ENCODE data around the gene RASAL1. TPM values are rescaled to one million over a fixed set of nuclear protein-coding genes. Genes with fewer than 3 reads are reported as not detected.

The RASAL1 gene
- total and polyA plus RNA-seq, 7 donors = 0.89 TPM; not detected in 6

GRCh38 chr12:113130457-113131135 lies 5.0 kb downstream of the RASAL1 start:
- WGBS, 3 donors = 34 to 42% (median 40%) methylated on average over 17 to 18 of the region's 18 CpGs
- intact Hi-C loops (cut with DNase I) = no loop called here
- ATAC-seq (no peak), DNase-seq (no peak)
- Histone ChIP-seq H3K4me3 (no peak overlapping the region), H3K4me1 (no peaks in the 10 kb centered on the region), H3K27ac (no peak overlapping the region), H3K9me3 (no peaks in the 10 kb centered on the region), H3K27me3 (ENCODE audit: insufficient read depth in 3 of 3, low read length in 2 of 3) (peaks cover 0 to 43% (median 8%) of the 10 kb centered on the region in 3 donors), H3K36me3 (ENCODE audit: insufficient read depth in 1 of 2, low read depth in 1 of 2) (no peaks in the 10 kb centered on the region)
- TF ChIP-seq CTCF (IDR thresholded peaks at IDR 0.05) = no peak

DNA sequence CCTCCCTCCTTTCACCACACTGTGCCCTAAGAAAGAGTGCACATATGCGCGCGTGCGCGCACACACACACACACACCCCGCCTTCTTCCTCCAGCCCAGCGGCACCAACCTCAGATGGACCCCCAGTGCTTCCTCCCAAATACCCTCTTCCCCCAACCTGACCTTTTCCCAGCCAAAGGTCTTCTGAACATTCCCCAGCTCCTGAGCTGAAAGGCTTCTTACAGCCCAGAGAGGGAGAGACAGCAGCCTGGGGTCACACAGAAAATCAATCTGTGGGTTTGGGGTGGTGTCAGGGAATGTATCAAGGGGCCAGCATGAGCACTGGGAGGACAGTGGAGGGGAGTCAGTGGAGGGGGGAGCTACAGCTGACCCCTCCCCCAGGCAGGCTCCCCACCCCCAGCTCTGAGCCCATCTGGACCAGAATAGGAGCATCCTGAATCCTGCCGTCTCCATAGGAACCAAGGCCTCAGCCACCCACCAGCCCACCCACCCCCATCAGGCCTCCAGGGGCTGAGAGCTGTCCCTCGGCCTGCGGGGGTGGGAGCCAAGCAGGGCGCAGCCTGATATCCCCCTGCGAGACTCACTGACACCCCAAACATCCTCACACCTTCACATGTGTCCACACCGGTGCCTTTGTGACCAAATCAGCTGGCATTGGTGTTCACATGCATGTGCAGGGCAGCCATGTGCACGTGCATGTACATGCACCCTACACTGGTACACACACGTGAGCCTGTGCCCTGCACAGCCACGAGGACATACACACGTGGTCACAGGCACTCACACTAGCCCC lies 5.7 kb downstream of the RASAL1 start:
- ATAC-seq (no peak), DNase-seq (no peak)
- Histone ChIP-seq H3K4me1 (no peaks in the 10 kb centered on the region), H3K4me3 (no peak overlapping the region), H3K27ac (no peak overlapping the region), H3K27me3 (ENCODE audit: insufficient read depth in 3 of 3, low read length in 2 of 3) (peaks cover 0 to 37% (median 8%) of the 10 kb centered on the region in 3 donors), H3K36me3 (ENCODE audit: insufficient read depth in 1 of 2, low read depth in 1 of 2) (no peaks in the 10 kb centered on the region), H3K9me3 (no peaks in the 10 kb centered on the region)
- WGBS, 3 donors = 64 to 78% (median 68%) methylated on average over 16 to 17 of the region's 17 CpGs
- no peak for TF ChIP-seq CTCF (IDR thresholded peaks at IDR 0.05)
- intact Hi-C loops (cut with DNase I) = no loop called here

DNA sequence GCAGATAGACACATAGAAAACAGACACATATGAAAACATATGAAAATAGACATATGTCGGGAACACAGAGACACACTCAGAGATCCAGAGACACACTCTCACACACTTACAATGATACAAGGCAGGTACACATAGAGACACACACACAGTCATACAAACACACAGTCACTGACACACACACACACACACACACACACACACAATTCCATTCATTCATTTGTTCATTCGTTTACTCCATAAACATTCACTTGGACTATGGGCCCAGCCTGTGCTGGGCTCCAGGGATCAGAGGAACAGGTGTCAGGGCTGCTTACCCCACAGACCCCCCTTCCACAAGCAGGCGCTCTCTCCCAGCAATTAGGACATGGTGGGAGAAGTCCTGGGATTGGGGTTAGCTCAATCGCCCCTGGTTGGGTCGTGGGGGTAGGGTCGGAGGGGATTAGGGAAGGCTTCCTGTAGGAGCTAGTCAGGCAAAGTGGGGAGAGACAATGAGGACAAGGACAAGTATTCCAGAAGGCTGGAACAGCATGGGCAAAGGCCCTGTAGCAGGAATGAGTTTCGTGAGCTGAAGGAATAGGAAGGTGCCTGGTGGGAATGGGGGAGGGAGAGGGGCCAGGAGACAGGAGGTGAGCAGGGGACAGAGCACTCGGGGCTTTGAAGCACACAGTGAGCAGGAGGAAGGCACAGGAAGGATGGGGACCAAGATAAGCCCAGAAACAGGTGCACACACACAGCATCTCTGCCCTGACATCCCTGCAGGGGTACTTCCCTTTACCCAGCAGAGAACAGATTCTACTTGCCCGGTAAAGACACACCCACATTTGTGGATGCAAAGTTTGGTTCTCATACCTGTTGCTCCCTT lies 6.5 kb downstream of the RASAL1 start:
- DNase-seq (no peak), ATAC-seq (no peak)
- WGBS, 3 donors = 45 to 53% (median 48%) methylated on average over 9 of the region's 9 CpGs
- no peak overlapping the region for H3K27ac ChIP-seq
- no peak for TF ChIP-seq CTCF (IDR thresholded peaks at IDR 0.05)
- intact Hi-C loops (cut with DNase I) = no loop called here
- no peaks in the 10 kb centered on the region for H3K4me1 ChIP-seq
- no peak overlapping the region for H3K4me3 ChIP-seq
- no peaks in the 10 kb centered on the region for H3K9me3 ChIP-seq
- peaks cover 0 to 31% (median 8%) of the 10 kb centered on the region in 3 donors for H3K27me3 ChIP-seq (ENCODE audit: insufficient read depth in 3 of 3, low read length in 2 of 3)
- no peaks in the 10 kb centered on the region for H3K36me3 ChIP-seq (ENCODE audit: insufficient read depth in 1 of 2, low read depth in 1 of 2)

DNA sequence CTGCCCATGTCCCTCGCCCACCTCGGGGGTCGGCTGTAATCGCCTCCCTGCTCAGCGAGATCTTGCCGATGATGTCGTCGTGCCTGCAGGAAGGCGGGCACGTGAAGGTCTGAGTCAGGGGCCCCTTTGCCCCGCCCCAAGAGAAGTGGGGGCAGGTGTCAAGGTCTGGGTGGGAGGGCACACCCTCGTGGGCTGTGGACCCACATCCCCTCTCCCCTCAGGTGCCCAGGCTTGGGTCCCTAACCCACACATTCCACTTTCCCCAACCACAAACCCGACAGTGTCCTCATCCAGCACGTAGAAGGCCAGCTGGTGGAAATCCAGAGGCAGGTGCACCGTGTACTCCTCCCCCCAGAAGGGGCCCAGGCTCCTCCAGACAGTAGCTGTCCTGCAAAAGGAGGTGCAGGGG lies 7.8 kb downstream of the RASAL1 start:
- H3K4me3 ChIP-seq = no peak overlapping the region
- H3K4me1 ChIP-seq = no peaks in the 10 kb centered on the region
- ATAC-seq (no peak), DNase-seq (no peak)
- H3K9me3 ChIP-seq = no peaks in the 10 kb centered on the region
- H3K36me3 ChIP-seq (ENCODE audit: insufficient read depth in 1 of 2, low read depth in 1 of 2) = no peaks in the 10 kb centered on the region
- 15 to 27% (median 23%) methylated on average over 14 to 15 of the region's 15 CpGs for WGBS, 3 donors
- H3K27ac ChIP-seq = no peak overlapping the region
- peaks cover 0 to 19% (median 5%) of the 10 kb centered on the region in 3 donors for H3K27me3 ChIP-seq (ENCODE audit: insufficient read depth in 3 of 3, low read length in 2 of 3)
- TF ChIP-seq CTCF (IDR thresholded peaks at IDR 0.05) = no peak
- intact Hi-C loops (cut with DNase I) = no loop called here

All from psoas muscle (tissue), 8 donors.